BLaER1 treated with 17β-estradiol and CSF1 and Interleukin-3, amounts not matched to agents 10 nM and 100 nM (cell line): ENCODE results near the gene CCDC175.

Experiments used
- H3K27ac ChIP-seq, 11 experiments: shearing (Covaris generic); formaldehyde crosslinking; 2 replicates each; pipeline ENCODE4 v1.8.1; 2022
- H3K27me3 ChIP-seq, 11 experiments: shearing (Covaris generic); formaldehyde crosslinking; 2 replicates each; pipeline ENCODE4 v1.8.1; 2022
- H3K36me3 ChIP-seq, 11 experiments: shearing (Covaris generic); formaldehyde crosslinking; 2 replicates each; pipeline ENCODE4 v1.8.1; 2022
- H3K4me1 ChIP-seq, 10 experiments: shearing (Covaris generic); formaldehyde crosslinking; 2 replicates each; pipeline ENCODE4 v1.8.1; 2022
- H3K4me2 ChIP-seq, 11 experiments: shearing (Covaris generic); formaldehyde crosslinking; 2 replicates each; pipeline ENCODE4 v1.8.1; 2022
- H3K4me3 ChIP-seq, 10 experiments: shearing (Covaris generic); formaldehyde crosslinking; 2 replicates each; pipeline ENCODE4 v1.8.1; 2022
- H3K9ac ChIP-seq, 11 experiments: shearing (Covaris generic); formaldehyde crosslinking; 2 replicates each; pipeline ENCODE4 v1.8.1; 2022
- H3K9me3 ChIP-seq, 11 experiments: shearing (Covaris generic); formaldehyde crosslinking; replicated peaks in 1 of 11; 2 replicates each; pipeline ENCODE4 v1.8.1; 2022
- H4K20me1 ChIP-seq, 11 experiments: shearing (Covaris generic); formaldehyde crosslinking; 2 replicates each; pipeline ENCODE4 v1.8.1; 2022
- Cebpa-rat ChIP-seq, 11 experiments: shearing (Covaris generic); IDR thresholded peaks; 2 replicates each; pipeline ENCODE4 v1.8.1; 2022

CCDC175 gene

DNA sequence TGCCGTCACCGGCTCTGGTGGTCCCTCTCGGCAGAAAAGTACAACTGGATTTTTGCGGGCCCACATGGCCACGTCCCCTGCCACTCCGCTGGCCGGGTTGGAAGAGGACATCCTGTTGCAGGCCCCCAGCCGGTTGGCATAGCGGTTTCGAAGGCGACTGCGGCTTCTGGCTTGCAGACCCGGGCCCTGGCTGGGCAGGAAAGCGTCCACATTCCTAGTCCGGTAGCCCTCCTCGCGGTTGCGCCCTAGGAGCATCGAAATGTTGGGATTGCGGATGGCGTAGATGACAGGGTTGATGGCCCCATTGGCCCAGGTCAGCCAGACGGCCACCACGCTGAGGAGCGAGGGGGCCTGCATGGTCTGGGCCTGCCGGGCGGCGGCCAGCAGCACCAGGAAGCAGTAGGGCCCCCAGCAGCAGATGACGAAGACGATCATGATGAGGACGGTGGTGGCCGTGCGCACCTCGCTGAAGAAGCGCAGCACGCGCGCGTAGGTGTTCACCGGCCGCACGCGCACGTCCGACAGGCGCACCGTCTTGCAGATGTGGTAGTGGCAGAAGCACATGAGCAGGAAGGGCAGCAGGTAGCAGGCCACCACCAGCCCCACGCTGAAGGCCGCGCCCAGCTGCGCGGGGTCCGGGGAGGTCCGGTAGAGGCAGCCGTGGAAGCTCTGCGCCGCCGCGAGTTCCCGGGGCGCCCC lies 112.7 kb downstream of the CCDC175 start:
- H3K27me3 ChIP-seq, result peaks cover 36 to 49% (median 43%) of the 10 kb centered on the region in 11 experiments
- H4K20me1 ChIP-seq, result peaks cover 0 to 47% (median 33%) of the 10 kb centered on the region in 11 experiments; a peak in 18 of 22 replicates
- no peak for TF ChIP-seq Cebpa-rat (IDR thresholded peaks at IDR 0.05)
- no peaks in the 10 kb centered on the region for H3K9me3 ChIP-seq
- H3K27ac ChIP-seq, result no peak overlapping the region
- peak overlapping the region; percentile 28 to 74 (median 59); a peak in 19 of 22 replicates for H3K9ac ChIP-seq
- peaks cover 8 to 16% (median 12%) of the 10 kb centered on the region in 10 experiments for H3K4me1 ChIP-seq
- H3K4me3 ChIP-seq, result peak overlapping the region; percentile 58 to 78 (median 69)
- peak overlapping the region; percentile 87 to 100 (median 98) for H3K4me2 ChIP-seq
- peaks cover 0 to 16% (median 1%) of the 10 kb centered on the region in 11 experiments; a peak in 3 of 22 replicates for H3K36me3 ChIP-seq

DNA sequence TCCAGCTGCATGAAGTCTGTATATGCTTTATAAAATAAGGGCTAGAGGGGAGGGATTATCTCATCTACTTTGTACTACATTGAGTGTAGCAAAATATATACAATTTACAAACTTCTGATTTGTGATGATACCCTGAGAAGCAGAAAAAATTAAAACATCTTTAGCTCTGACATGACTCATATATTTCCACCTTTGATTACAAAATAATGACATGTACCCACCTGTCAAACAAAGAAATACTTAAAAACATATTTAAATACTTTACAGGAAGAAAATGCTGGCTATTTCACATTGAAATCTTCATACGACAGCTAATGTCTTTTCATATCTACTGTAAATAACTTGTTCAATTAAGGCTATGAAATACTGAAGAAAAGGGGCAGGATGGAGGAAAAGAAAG lies 114.7 kb downstream of the CCDC175 start:
- H4K20me1 ChIP-seq, result peaks cover 0 to 38% (median 33%) of the 10 kb centered on the region in 11 experiments; a peak in 18 of 22 replicates
- peaks cover 0 to 10% (median 4%) of the 10 kb centered on the region in 11 experiments; a peak in 6 of 22 replicates for H3K36me3 ChIP-seq
- H3K27me3 ChIP-seq, result peaks cover 36 to 46% (median 43%) of the 10 kb centered on the region in 11 experiments

DNA sequence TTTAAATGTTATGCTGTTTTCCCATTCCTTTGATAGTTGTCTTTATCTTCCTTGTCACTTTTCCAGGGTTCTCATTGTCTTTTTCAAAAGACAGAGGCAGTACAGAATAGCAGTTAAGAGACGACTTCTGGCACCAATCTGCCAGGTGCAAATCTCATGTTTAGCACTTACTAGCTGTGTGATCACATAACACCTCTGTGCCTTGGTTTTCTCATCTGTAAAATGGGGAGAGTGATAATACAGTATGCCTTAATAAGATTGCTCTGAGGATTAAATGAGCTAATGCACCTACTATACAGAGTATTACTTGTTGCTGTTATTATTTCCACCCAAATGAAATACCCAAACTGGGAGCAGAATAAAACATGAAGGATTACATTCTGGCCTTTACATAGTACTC lies 116.2 kb downstream of the CCDC175 start:
- Histone ChIP-seq H3K36me3 (peaks cover 0 to 18% (median 9%) of the 10 kb centered on the region in 11 experiments; a peak in 13 of 22 replicates), H4K20me1 (peaks cover 0 to 24% (median 20%) of the 10 kb centered on the region in 11 experiments; a peak in 18 of 22 replicates), H3K27ac (no peak overlapping the region), H3K4me2 (no peak overlapping the region), H3K4me1 (peaks cover 8 to 16% (median 11%) of the 10 kb centered on the region in 10 experiments), H3K9me3 (no peaks in the 10 kb centered on the region; a peak in 1 of 22 replicates), H3K27me3 (peaks cover 26 to 32% (median 29%) of the 10 kb centered on the region in 11 experiments), H3K4me3 (no peak overlapping the region), H3K9ac (no peak overlapping the region)
- TF ChIP-seq Cebpa-rat (IDR thresholded peaks at IDR 0.05), result no peak

More for the DNA sequence above, 114.7 kb downstream of the CCDC175 start:
- Histone ChIP-seq H3K4me3 (no peak overlapping the region), H3K4me1 (peaks cover 8 to 16% (median 12%) of the 10 kb centered on the region in 10 experiments), H3K27ac (no peak overlapping the region), H3K9ac (no peak overlapping the region), H3K4me2 (no peak overlapping the region), H3K9me3 (no peaks in the 10 kb centered on the region; a peak in 1 of 22 replicates)
- TF ChIP-seq Cebpa-rat (IDR thresholded peaks at IDR 0.05), result no peak

DNA sequence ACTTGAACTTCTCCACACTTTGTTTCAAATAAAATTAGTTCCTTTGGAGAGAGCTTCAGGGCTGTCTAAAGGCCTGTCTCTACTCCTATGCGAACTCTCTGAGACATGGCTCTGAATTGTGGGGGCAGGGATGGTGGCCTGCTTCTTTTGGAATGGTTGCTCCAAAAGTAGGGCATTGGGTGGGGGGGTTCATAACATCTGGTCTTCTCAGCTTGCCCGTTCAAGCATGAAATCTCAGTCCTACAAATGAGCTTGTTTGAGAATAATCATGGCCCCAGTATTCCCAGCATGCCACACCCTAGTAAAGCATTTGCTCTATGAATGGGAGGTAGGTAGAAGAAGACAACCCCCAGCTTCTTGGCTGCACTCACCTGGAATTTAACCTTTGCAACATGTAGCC lies 118.1 kb downstream of the CCDC175 start:
- TF ChIP-seq Cebpa-rat (IDR thresholded peaks at IDR 0.05), result no peak
- H3K36me3 ChIP-seq, result peaks cover 0 to 25% (median 11%) of the 10 kb centered on the region in 11 experiments; a peak in 13 of 22 replicates

DNA sequence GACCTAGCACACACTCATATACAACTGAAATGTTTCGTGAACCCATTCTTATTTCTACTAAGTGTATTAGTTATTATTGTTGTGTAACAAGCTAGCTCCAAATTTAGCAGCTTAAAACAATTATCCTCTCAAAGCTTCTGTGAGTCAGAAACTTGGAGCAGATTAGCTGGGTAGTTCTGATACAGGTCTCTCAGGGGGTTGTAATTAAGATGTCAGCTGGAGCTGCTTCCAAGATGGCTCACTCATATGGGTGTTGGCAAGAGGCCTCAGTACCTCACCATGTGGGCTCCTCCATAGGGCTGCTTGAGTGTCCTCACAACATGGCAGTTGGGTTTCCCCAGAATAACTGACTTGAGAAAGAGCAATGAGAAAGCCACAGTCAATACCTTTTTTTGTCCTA lies 121.2 kb downstream of the CCDC175 start:
- peaks cover 0 to 22% (median 9%) of the 10 kb centered on the region in 11 experiments; a peak in 12 of 22 replicates for H3K36me3 ChIP-seq
- H3K4me1 ChIP-seq, result no peaks in the 10 kb centered on the region
- no peaks in the 10 kb centered on the region for H3K27me3 ChIP-seq
- no peak overlapping the region for H3K9ac ChIP-seq
- H3K4me3 ChIP-seq, result no peak overlapping the region
- no peaks in the 10 kb centered on the region; a peak in 1 of 22 replicates for H3K9me3 ChIP-seq
- H3K27ac ChIP-seq, result no peak overlapping the region
- H4K20me1 ChIP-seq, result no peaks in the 10 kb centered on the region
- TF ChIP-seq Cebpa-rat (IDR thresholded peaks at IDR 0.05), result no peak
- no peak overlapping the region for H3K4me2 ChIP-seq

More for the DNA sequence above, 118.1 kb downstream of the CCDC175 start:
- H3K4me2 ChIP-seq, result no peak overlapping the region
- peaks cover 7 to 13% (median 10%) of the 10 kb centered on the region in 11 experiments for H3K27me3 ChIP-seq
- no peaks in the 10 kb centered on the region; a peak in 1 of 22 replicates for H3K9me3 ChIP-seq
- peaks cover 0 to 5% (median under 1%) of the 10 kb centered on the region in 11 experiments; a peak in 13 of 22 replicates for H4K20me1 ChIP-seq
- H3K9ac ChIP-seq, result no peak overlapping the region
- no peak overlapping the region for H3K4me3 ChIP-seq
- H3K27ac ChIP-seq, result no peak overlapping the region
- H3K4me1 ChIP-seq, result no peaks in the 10 kb centered on the region
